GM23338 (cell line): ENCODE measurements around the gene CELF4. TPM values are rescaled to one million over a fixed set of nuclear protein-coding genes. Genes with fewer than 3 reads are reported as not detected.

Source experiments
- ATAC-seq: fragments of 200-7000 bp; cut with Tn5 transposase; 3 replicates; pipeline ENCODE4 v1.9.1; 2020
- DNase-seq: peaks from one replicate; pipeline ENCODE4 v3.0.0-alpha.2; 2015; ENCODE audit warnings: low spot score
- H2AFZ ChIP-seq: fragments of 200-600 bp; sonication (generic); 2 replicates; pipeline ENCODE4 v1.8.0; 2016; ENCODE audit warnings: antibody characterized with exemption, mild to moderate bottlenecking, moderate library complexity
- H3F3A ChIP-seq: fragments of 200-600 bp; sonication (generic); replicated peaks from 2 replicates; pipeline ENCODE4 v1.8.0; 2017; ENCODE audit warnings: antibody characterized with exemption, mixed run types, low read depth
- H3K27ac ChIP-seq: fragments of 200-600 bp; sonication (generic); 2 replicates; pipeline ENCODE4 v1.6.1; 2016; ENCODE audit warnings: low read depth
- H3K27me3 ChIP-seq: fragments of 200-600 bp; sonication (generic); 2 replicates; pipeline ENCODE4 v1.8.0; 2016; ENCODE audit warnings: mild to moderate bottlenecking, mixed run types, moderate library complexity; ENCODE audit not compliant: insufficient read depth
- H3K36me3 ChIP-seq: fragments of 200-600 bp; sonication (generic); 2 replicates; pipeline ENCODE4 v1.8.0; 2016; ENCODE audit warnings: mild to moderate bottlenecking; ENCODE audit not compliant: insufficient read depth
- H3K4me1 ChIP-seq: fragments of 200-600 bp; sonication (generic); 2 replicates; pipeline ENCODE4 v1.8.0; 2016; ENCODE audit warnings: mild to moderate bottlenecking, moderate library complexity; ENCODE audit not compliant: insufficient read depth
- H3K4me2 ChIP-seq: fragments of 200-600 bp; sonication (generic); 2 replicates; pipeline ENCODE4 v1.7.1; 2017; ENCODE audit warnings: mixed run types
- H3K4me3 ChIP-seq: fragments of 200-600 bp; sonication (generic); 2 replicates; pipeline ENCODE4 v1.6.1; 2016; ENCODE audit warnings: mixed run types
- H3K79me2 ChIP-seq: fragments of 200-600 bp; sonication (generic); replicated peaks from 2 replicates; pipeline ENCODE4 v1.8.0; 2017; ENCODE audit warnings: mild to moderate bottlenecking; ENCODE audit not compliant: insufficient read depth
- H3K9me2 ChIP-seq: fragments of 200-600 bp; sonication (generic); 2 replicates; pipeline ENCODE4 v1.8.0; 2017; ENCODE audit not compliant: insufficient read depth
- H4K20me1 ChIP-seq: fragments of 200-600 bp; sonication (generic); replicated peaks from 2 replicates; pipeline ENCODE4 v1.8.0; 2017; ENCODE audit warnings: mild to moderate bottlenecking; ENCODE audit not compliant: insufficient read depth
- H3K27ac Mint-ChIP-seq: 2 replicates; pipeline ENCODE4 v1.8.0; 2020; ENCODE audit warnings: inconsistent platforms, mild to moderate bottlenecking, moderate library complexity, mixed read lengths
- H3K27me3 Mint-ChIP-seq: 3 replicates; pipeline ENCODE4 v1.8.0; 2022; ENCODE audit warnings: low read depth, mild to moderate bottlenecking, moderate library complexity, mixed read lengths, inconsistent platforms; ENCODE audit not compliant: insufficient read depth, poor library complexity
- H3K36me3 Mint-ChIP-seq: 3 replicates; pipeline ENCODE4 v1.8.0; 2021; ENCODE audit warnings: low read depth, mild to moderate bottlenecking, inconsistent platforms, moderate library complexity, mixed read lengths
- H3K4me1 Mint-ChIP-seq: 3 replicates; pipeline ENCODE4 v1.8.0; 2020; ENCODE audit warnings: mild to moderate bottlenecking, inconsistent platforms, mixed read lengths
- H3K4me3 Mint-ChIP-seq: 3 replicates; pipeline ENCODE4 v1.8.0; 2021; ENCODE audit warnings: moderate library complexity, mild to moderate bottlenecking, inconsistent platforms, mixed read lengths
- H3K9me3 Mint-ChIP-seq: 3 replicates; pipeline ENCODE4 v1.8.0; 2020; ENCODE audit warnings: moderate library complexity, mild to moderate bottlenecking, inconsistent platforms, mixed read lengths
- CTCF ChIP-seq, 2 experiments: fragments of 200-600 bp in 1 of 2; sonication (generic) in 1 of 2; conservative IDR thresholded peaks; 2 replicates each; pipeline versions ENCODE4 v1.5.1 to v1.6.1; 2016 to 2017; ENCODE audit warnings: antibody characterized with exemption in 2 of 2, low read depth in 2 of 2, mild to moderate bottlenecking in 2 of 2, moderate library complexity in 1 of 2
- EZH2phosphoT487 ChIP-seq: fragments of 200-600 bp; sonication (generic); IDR thresholded peaks from one replicate; pipeline ENCODE4 v1.8.1; 2018; ENCODE audit warnings: antibody characterized with exemption; ENCODE audit not compliant: unreplicated experiment
- NANOG ChIP-seq: IDR thresholded peaks from 2 replicates; pipeline ENCODE4 v1.6.1; 2016; ENCODE audit warnings: antibody characterized with exemption, borderline replicate concordance
- POLR2AphosphoS5 ChIP-seq: IDR thresholded peaks from 2 replicates; pipeline ENCODE4 v1.6.1; 2016; ENCODE audit warnings: antibody characterized with exemption, low read depth
- STAT1 ChIP-seq: IDR thresholded peaks from one replicate; pipeline ENCODE4 v1.6.1; 2016; ENCODE audit warnings: antibody characterized with exemption; ENCODE audit not compliant: unreplicated experiment
- ZNF331 ChIP-seq: fragments of 250-450 bp; sonication (Bioruptor Pico); IDR thresholded peaks from 2 replicates; pipeline ENCODE4 v1.5.0; 2020; ENCODE audit warnings: low read depth, mild to moderate bottlenecking, moderate library complexity
- polyA plus RNA-seq: library from polyadenylated mRNA; unstranded; fragments of >200 nt; fragmentation: Nextera tagmentation; extraction: Ambion mirVana; gene quantifications from 2 replicates; pipeline ENCODE4 v1.2.1, GENCODE V29; 2016
- total RNA-seq: library from RNA; depleted of rRNA; stranded (reverse); fragments of >200 nt; shearing (Covaris generic); gene quantifications from 2 replicates; pipeline ENCODE4 v1.2.3, GENCODE V29; 2014
- TF ChIP-seq, protein P1 (sequence below): IDR thresholded peaks from 2 replicates; pipeline ENCODE4 v1.6.1; 2016; ENCODE audit warnings: antibody characterized with exemption

CELF4 gene
- total and polyA plus RNA-seq, 2 experiments from 2014 or later, result 2.6 to 6.7 TPM

DNA sequence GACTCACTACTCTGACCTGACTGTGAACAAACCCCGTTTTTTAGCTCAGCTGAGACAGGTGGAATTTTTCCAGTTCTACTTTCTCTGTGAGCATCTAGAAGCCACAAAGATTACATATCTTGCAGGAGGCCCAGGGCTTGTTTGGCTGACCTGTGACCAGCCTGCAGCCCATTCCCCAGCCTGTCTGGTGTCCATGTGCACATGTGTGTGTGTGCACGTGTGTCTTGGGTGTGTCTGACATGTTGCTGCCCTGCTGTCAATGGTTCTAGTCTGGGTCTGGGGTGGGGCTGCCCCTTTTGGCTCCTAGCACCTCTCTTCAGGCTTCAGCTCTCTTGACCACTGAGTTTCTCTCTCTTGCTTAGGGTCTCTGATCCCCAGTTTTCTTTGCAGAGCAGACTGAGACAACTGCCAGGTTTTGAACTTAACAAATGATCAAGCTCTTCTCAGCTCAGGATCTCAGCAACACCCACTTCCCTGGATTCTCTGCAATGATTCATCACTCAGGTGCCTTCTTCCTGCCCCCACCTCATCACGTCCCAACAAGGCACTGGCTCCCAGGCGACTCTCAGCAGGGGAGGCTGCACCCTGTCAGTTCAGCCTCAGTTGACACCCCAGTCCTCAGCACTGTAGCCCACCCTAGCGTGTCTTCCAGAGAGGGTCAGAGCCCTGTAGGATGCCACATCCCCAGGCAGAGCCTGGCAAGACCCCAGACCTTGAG, 130.3 kb downstream of the CELF4 start:
- no peaks in the 10 kb centered on the region for H3K36me3 Mint-ChIP-seq
- ATAC-seq, result no peak
- H3K27ac Mint-ChIP-seq, result no peak overlapping the region
- H3K4me1 Mint-ChIP-seq, result peaks cover 7% of the 10 kb centered on the region; the same call in 2 of the 3 replicates
- Histone ChIP-seq H3K4me3 (no peak overlapping the region), H3K9me2 (no peaks in the 10 kb centered on the region), H3K27me3 (no peaks in the 10 kb centered on the region), H3F3A (no peaks in the 10 kb centered on the region), H3K4me1 (no peaks in the 10 kb centered on the region), H3K79me2 (no peaks in the 10 kb centered on the region), H4K20me1 (no peaks in the 10 kb centered on the region), H3K27ac (no peak overlapping the region), H3K4me2 (no peak overlapping the region), H2AFZ (no peak overlapping the region), H3K36me3 (no peaks in the 10 kb centered on the region)
- no peaks in the 10 kb centered on the region for H3K9me3 Mint-ChIP-seq
- TF ChIP-seq, protein P1, sequence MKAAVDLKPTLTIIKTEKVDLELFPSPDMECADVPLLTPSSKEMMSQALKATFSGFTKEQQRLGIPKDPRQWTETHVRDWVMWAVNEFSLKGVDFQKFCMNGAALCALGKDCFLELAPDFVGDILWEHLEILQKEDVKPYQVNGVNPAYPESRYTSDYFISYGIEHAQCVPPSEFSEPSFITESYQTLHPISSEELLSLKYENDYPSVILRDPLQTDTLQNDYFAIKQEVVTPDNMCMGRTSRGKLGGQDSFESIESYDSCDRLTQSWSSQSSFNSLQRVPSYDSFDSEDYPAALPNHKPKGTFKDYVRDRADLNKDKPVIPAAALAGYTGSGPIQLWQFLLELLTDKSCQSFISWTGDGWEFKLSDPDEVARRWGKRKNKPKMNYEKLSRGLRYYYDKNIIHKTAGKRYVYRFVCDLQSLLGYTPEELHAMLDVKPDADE, result no peak
- TF ChIP-seq NANOG, result no peak
- no peak for TF ChIP-seq POLR2AphosphoS5
- TF ChIP-seq STAT1, result no peak
- TF ChIP-seq CTCF (conservative IDR thresholded peaks at IDR 0.05; ENCODE audit: low read depth in 2 of 2), result no peak
- no peak for TF ChIP-seq ZNF331
- DNase-seq, result no peak
- peaks cover 5% of the 10 kb centered on the region for H3K27me3 Mint-ChIP-seq
- H3K4me3 Mint-ChIP-seq, result no peak overlapping the region

DNA sequence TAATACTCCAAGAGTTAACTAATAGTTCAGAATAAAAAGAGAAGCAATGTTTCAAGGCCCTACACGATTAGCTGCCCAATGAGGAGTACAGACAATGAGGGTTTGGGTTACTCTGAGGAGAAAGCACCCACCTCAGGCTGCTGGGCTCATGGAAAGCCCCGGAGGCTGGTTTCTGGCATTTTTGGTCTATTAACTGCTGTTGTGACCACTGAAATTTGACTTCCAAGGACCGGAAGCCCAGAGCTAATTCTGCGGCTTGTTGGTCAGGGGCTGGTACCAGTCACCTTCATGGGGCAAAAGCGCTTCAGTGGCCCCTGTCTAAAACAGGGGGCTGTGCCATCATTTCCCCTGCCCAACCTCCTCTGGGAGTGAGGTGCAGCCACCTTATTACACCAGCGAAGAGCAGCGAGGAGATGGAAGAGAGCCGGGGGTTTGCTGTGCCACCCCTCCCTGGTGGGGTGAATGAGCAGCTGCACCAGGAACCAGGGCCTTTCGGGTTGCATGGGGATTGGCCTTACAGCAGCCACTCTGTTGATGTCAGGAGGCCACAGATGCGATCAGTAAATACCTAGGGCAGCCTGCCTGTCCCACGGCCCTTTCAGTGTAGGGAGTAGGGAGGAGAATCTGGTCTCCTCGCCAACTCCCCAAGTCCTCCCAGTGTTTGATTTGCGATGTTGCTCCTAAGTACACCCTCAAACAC, 131.3 kb downstream of the CELF4 start:
- no peaks in the 10 kb centered on the region for H4K20me1 ChIP-seq
- H3K36me3 ChIP-seq, result no peaks in the 10 kb centered on the region
- H3K4me3 ChIP-seq, result no peak overlapping the region
- no peaks in the 10 kb centered on the region for H3F3A ChIP-seq
- no peak overlapping the region for H3K4me2 ChIP-seq
- H3K79me2 ChIP-seq, result no peaks in the 10 kb centered on the region
- no peaks in the 10 kb centered on the region for H3K27me3 ChIP-seq
- no peak overlapping the region for H3K27ac ChIP-seq
- Mint-ChIP-seq H3K27ac (no peak overlapping the region), H3K36me3 (no peaks in the 10 kb centered on the region), H3K27me3 (peaks cover 5% of the 10 kb centered on the region), H3K4me3 (no peak overlapping the region), H3K9me3 (no peaks in the 10 kb centered on the region), H3K4me1 (peaks cover 7% of the 10 kb centered on the region; the same call in 2 of the 3 replicates)
- ATAC-seq (no peak), DNase-seq (no peak)
- H3K4me1 ChIP-seq, result no peaks in the 10 kb centered on the region; the same call in 1 of the 2 replicates
- no peaks in the 10 kb centered on the region for H3K9me2 ChIP-seq
- TF ChIP-seq EZH2phosphoT487, result no peak
- TF ChIP-seq, protein P1, result no peak
- no peak for TF ChIP-seq ZNF331
- no peak for TF ChIP-seq STAT1
- no peak overlapping the region for H2AFZ ChIP-seq
